GM21423 (cell line): ENCODE measurements around the gene AGO4.
A peak's percentile ranks its signal among the peaks of the same experiment; 100 is the strongest.

ENCODE experiments used
- ATAC-seq: cut with Tn5 transposase; IDR thresholded peaks from one replicate; pipeline ENCODE4 v1.9.1; 2021; ENCODE audit warnings: mild to moderate bottlenecking, moderate library complexity; ENCODE audit not compliant: unreplicated experiment

AGO4 gene

DNA sequence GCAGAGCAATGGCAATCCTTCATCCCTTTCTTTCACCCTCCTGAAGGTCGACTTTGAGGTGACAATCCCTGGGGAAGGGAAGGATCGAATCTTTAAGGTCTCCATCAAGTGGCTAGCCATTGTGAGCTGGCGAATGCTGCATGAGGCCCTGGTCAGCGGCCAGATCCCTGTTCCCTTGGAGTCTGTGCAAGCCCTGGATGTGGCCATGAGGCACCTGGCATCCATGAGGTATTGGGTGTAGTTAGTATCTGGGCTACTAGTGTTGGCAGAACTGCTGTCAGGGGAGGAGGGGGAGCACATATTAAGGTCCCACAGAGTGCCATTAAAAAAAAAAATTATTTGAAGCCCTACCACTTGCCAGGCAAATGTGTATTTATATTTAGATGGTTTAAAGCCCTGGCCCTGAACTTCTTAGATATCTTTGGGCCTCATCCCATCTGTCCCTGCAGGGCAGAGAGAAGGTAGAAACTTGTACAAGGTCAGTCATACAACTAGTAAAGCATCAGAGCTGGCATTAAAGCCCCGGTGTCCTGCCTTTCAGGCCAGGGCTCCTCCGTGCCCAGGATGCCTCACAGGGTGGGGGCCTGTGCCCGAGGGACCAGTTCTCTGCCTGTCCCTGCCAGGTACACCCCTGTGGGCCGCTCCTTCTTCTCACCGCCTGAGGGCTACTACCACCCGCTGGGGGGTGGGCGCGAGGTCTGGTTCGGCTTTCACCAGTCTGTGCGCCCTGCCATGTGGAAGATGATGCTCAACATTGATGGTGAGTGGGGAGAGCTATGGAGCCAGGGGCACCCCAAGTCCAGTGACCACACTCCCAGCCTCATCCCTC is 85.4 kb downstream of the AGO4 start:
- ATAC-seq, result no peak

DNA sequence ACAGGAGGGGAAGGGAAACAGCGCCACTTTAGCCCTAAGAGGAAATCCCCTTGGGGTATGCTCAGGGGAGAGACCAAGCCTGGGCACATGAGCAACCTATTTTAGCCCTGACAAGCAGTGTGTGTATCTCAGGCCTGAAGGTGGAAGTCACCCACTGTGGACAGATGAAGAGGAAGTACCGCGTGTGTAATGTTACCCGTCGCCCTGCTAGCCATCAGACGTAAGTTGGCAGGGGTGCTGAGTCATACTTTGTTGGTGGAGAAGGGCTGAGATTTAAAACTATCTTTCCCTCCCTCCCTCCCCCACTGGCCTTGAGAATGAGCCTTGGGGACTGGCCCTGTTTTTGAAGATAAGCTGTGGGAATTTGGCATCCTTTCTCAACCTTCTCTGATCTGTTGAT is 86.4 kb downstream of the AGO4 start:
- peak; percentile 49 for ATAC-seq

DNA sequence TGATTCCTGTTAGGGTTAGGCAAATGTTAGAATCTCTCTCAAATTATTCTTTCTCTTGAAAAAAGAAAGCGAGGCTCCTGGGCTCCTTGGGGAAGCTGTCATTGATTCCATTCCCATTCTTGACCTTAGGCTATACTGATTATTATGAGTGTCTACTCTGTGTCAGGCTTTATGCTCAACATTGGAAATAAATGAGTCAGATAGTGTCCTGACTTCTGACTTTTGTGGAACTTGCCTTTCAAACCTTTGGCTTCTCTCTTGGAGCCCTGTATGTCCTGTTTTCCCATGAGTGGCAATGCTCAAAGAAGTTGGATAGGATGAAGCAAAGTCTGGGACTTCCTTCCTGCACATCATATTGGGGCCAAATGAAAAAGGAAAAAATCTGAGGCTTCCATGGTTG is 86.8 kb downstream of the AGO4 start:
- no peak for ATAC-seq

DNA sequence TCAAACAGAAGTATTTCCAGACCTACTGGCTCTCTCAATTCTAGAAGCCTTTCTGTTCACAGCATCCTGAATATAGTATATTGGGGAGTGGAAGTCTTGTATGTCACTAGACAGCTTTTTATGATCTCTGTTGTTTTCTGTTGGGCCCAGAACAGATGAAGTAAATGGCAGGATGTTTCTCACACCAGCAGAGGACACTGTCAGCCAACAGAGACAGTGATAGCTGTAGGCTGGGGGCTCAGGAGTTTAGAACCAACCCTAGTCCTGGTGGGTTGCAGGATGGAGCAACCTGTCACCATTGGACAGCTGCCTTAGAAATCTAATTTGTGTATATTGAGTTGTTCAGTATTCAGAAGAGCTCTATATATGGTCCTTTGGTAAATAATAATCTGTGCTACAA is 92.1 kb downstream of the AGO4 start:
- ATAC-seq, result no peak

DNA sequence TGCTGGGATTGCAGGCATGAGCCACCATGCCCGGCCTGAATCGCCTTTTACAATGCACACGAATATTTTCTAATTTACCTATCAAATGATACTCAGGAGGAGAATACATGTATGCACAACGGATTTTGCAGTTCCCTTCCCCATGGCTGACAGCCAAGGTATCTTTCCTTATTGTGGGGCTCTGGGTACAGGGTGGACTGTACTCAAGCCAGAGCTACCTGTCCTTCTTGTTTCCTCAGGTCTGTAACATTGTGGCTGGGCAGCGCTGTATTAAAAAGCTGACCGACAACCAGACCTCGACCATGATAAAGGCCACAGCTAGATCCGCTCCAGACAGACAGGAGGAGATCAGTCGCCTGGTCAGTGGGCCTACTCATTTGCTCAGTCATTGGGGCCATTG is 93.4 kb downstream of the AGO4 start:
- ATAC-seq, result no peak

DNA sequence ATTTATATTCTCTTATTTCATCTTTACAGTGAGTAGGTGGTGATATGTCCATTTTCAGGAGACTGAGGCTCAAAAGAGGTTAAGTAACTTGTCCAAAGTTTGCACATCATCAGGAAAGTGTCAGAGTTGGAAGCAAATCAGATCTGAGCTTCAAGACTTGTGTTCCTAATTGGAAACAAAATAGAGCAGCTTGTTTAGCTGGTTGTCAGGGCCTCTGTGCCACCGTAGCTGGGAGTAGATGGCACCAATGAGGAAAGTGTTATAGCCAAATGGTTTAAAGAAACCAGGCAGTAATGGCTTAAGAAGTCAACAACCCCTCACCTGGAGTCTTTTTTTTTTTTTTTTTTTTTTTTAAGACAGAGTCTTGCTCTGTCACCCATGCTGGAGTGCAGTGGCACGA is 94.9 kb downstream of the AGO4 start:
- ATAC-seq, result no peak
